Stimulated activated CD8-positive, alpha-beta memory T cell treated with anti-CD3 and anti-CD28 coated beads, Interleukin-15, amount 100 ng/mL, for 4 hours (primary cell): ENCODE measurements around the gene UQCC5.

Experiments used
- DNase-seq, 2 donors: peaks; one replicate each; pipeline ENCODE4 v3.0.0-alpha.2; 2020; ENCODE audit warnings: low read depth in 2 of 2

The UQCC5 gene

DNA sequence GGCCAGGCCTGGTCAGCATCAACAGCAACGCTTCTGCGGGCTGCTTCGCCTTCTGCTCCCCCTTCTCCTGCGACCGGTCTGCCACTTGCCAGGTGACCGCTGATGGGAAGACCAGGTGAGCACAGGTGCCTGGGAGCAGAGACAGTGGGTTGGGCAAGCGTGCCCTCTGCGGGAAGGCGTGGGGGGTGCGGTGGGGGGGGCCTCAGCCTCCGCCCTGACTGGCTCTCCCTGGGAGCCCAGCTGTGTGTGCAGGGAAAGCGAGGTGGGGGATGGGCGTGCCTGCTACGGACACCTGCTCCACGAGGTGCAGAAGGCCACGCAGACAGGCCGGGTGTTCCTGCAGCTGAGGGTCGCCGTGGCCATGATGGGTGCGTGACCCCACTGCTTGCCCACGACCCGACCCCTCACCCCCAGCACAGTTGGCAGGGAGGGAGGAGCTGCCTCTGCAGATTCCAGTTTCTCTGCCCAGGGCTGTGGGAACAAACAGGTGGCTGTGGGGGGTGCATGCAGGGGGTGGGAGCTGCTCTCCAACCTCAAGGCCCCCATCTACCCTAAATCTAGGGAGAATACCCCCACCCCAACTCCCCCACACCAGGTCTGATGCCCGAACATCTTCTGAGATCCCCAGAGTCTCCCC, 32.5 kb upstream of the UQCC5 start:
- DNase-seq: no peak

DNA sequence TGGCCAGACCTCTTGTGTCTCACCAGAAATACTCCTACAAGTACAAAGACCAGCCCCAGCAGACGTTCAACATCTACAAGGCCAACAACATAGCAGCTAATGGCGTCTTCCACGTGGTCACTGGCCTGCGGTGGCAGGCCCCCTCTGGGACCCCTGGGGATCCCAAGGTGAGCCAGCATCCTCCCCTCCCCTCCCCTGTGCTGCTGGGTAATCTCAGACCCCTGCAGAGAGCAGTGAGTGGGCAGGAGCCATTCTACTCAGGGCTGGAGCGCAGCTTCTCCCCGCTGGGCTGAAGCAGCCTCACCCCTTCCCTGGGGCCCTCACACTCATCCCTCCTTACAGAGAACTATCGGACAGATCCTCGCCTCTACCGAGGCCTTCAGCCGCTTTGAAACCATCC, 31.4 kb upstream of the UQCC5 start:
- no peak for DNase-seq

DNA sequence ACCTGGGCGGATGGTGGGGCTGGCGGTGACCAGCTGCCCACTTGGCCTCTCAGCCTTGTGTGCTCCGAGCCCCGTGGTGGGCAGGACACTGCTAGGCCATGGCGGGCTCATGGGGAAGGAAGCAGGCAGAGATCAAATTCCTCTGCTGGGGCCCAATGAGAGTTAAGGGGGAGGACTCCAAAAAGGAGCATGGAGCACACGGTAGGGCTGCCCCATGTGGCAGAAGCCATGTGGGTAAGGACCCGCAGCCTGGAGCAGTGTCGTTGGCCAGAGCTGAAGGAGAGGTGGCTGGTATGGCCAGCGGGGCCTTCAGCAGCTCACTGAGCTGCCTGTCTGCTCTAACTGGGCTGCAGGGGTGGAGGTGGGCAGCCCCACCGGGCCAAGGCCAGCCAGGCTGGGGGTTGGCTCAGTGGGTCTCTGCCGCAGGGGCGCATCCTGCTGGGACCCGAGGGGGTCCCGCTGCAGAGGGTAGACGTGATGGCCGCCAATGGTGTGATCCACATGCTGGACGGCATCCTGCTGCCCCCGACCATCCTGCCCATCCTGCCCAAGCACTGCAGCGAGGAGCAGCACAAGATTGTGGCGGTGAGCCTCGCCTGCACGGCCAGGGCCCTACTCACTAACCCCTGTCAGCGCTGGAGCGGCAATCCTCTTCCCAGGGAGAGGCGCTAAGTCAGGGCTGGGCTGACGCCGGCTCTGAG, 30.0 kb upstream of the UQCC5 start:
- DNase-seq: no peak

DNA sequence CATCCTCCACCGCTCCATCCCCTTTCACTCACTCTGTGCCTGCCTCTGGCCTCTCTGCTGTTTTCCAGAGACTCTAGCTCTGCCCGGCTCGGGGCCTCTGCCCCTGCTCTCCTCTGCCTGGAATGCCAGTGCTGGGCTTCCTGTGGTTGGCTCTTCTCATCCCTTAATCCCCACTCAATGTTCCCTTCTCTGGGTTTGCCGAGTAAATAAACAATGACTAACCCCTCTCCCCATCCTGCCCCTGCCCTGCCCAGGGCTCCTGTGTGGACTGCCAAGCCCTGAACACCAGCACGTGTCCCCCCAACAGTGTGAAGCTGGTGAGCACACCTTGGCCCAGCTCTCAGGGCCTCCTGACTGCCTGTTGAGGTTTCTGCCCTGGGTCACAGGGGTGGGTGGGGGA, 29.0 kb upstream of the UQCC5 start:
- no peak for DNase-seq

DNA sequence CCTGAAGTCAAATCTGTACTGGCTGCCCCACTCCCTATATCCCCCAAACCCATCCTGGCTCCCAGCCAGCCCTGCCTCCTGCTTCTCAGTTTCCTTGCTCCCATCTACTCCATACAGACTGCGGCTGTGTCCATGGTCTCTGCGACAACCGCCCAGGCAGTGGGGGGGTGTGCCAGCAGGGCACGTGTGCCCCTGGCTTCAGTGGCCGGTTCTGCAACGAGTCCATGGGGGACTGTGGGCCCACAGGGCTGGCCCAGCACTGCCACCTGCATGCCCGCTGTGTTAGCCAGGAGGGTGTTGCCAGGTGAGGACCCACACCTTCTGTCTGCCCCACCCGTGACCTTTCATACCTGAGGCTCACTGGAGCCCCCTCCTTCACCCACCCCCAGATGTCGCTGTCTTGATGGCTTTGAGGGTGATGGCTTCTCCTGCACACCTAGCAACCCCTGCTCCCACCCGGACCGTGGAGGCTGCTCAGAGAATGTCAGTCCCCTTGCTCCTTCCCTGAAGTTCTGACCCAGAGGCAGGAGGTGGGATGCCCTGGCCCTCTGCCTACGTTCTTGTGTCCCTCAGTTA, 26.6 kb upstream of the UQCC5 start:
- DNase-seq: no peak

DNA sequence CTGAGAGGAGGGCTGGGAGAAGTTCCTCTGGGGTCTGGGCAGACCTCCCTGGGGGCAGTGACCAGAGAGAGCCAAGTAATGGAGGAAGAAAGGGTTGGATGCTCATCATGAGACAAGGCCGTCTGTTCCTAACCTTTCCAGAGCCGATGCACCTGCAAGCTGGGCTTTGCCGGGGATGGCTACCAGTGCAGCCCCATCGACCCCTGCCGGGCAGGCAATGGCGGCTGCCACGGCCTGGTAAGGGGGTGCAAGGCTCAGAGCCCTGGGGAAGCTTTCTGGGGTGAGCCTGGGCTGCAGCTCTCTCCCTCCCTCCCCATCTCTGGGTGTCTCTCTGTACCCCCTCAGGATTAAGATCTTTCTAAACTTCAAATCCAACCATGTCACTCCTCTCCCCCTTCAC, 24.9 kb upstream of the UQCC5 start:
- DNase-seq: no peak

DNA sequence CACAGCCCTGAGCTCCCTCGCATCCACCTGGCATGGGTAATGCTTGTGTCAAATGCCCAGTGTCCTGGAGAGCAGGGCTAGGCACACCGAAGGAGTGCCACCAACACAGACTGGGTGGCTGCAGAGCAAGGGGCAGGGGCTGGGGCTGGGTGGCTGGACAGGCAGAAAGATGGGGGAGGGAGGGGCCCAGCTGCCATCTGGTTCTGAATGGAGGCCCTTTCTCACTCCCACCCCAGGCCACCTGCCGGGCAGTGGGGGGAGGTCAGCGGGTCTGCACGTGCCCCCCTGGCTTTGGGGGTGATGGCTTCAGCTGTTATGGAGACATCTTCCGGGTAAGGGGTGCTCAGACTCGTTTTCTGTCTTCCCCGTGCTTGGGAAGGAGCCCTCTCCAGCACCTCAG, 24.3 kb upstream of the UQCC5 start:
- no peak for DNase-seq

DNA sequence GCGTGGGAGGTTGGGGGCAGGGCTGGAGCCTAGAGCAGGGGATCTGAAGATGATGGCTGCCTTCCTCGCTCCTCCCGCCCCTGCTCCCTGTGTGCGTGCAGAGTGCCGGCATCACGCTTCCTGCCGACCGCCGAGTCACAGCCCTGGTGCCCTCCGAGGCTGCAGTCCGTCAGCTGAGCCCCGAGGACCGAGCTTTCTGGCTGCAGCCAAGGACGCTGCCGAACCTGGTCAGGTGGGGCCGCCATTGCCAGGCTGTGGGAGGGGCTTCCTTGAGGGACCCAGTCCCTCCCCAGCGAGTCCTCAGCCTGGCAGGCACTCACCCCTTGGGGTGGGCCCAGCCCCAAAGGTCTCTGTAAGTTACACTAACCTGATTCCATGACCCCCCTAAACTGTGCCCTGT, 23.7 kb upstream of the UQCC5 start:
- DNase-seq: no peak

DNA sequence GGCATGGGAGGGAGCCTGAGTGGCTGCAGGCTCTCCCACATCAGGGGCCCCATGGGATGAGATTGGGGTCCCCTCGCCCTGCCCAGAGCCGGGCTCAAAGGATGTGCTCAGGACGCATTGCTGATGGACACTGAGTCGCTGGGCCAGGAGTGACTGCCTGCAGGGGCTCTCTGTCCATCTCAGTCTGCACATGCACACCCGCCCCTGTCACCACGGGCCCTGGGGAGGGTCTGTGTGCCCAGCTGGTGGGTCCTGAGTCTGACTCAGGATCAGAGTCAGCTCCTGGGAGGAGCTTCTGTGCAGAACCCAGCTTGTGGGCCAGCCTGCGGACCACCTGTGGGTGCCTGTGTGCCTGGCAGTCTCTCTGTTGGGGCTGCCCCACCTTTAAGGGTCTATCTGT, 23.1 kb upstream of the UQCC5 start:
- no peak for DNase-seq

DNA sequence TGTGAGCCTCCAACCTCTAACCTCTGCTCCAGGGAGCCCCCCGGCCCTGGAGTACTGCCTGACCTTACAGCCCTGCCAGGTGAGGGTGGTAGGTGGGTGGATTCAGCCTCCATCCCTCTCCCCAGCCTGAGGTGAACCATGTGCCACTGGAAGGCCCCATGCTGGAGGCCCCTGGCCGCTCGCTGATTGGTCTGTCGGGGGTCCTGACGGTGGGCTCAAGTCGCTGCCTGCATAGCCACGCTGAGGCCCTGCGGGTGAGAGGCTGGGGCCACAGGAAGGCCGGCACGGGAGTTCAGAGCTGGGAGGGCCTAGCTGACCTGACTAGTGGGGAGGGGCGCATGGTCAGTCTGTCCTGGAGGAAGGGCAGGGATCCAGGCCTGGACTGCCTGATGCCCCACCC, 21.8 kb upstream of the UQCC5 start:
- DNase-seq: no peak

DNA sequence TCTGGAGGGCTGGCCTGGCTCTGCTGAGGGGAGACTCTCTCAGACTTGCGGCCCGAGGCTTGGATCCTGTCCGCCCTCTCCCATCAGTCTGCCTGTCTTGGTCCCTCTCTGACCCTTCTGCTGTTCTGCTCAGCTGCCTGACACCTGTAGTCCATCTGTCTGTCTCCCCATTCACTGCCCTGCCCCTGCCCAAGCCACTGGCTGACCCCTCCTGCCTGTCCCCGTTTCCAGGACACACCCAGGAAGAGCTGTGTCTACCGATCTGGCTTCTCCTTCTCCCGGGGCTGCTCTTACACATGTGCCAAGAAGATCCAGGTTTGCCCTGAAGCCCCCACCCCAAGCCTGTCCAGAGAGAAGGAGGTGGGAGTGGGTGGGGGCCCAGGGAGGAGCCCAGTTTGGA, 21.2 kb upstream of the UQCC5 start:
- DNase-seq: no peak

DNA sequence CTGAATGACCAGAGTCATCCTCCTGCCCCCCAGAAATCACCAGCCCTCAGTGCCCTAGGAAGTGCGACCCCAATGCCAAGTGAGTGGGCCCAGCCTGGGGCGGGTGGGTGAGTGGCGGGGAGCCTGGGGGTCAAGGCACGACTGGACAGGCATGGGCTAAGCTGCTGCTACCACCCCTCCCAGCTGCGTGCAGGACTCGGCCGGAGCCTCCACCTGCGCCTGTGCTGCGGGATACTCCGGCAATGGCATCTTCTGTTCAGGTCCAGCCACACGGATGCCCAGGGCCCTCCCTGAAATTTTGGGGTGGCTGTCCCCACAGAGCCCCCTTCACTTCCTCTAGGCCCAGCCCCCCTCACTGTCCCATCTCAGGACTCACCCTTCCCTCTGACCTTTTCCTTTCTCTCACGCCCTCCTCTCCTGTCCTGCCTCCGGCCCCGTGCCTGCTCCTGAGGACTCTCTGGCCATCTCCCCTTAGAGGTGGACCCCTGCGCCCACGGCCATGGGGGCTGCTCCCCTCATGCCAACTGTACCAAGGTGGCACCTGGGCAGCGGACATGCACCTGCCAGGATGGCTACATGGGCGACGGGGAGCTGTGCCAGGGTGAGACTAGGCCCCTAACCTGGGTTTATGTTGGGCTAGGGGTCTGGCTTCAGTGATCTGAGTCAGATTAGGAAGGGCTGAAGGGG, 19.8 kb upstream of the UQCC5 start:
- no peak for DNase-seq

DNA sequence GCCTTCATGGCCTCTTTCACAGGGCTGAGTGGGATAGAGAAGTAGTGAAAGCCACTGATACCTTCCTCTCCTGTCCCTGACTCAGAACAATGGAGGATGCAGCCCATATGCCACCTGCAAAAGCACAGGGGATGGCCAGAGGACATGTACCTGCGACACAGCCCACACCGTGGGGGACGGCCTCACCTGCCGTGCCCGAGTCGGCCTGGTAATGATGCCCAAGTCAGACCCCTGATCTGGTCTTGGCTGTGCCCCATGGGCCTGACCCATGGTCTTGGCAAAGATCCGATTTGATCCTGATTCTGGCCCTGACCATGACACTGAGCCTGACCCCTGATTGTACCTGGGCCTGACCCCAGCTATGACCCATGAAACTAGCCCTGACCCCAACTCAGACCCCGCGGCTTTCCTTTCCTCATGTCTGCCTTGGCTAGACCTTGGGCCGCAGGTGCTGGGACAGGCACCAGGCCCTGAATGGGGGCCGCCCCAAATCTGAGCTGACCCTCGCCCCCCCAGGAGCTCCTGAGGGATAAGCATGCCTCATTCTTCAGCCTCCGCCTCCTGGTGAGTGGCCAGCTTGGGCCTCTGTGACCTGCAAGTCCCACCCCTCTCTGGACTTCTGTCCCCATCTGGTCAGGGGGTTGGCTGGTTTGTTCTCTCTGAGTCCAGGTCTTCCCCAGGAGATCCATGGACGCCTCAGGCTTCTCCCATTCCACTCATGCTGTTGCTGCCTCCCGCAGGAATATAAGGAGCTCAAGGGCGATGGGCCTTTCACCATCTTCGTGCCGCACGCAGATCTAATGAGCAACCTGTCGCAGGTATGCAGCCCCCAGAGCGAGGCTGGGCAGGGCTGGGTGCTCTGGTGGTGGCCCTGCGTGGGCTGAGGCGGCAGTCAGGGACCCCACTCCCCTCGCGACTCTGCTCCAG, 18.3 kb upstream of the UQCC5 start:
- no peak for DNase-seq

DNA sequence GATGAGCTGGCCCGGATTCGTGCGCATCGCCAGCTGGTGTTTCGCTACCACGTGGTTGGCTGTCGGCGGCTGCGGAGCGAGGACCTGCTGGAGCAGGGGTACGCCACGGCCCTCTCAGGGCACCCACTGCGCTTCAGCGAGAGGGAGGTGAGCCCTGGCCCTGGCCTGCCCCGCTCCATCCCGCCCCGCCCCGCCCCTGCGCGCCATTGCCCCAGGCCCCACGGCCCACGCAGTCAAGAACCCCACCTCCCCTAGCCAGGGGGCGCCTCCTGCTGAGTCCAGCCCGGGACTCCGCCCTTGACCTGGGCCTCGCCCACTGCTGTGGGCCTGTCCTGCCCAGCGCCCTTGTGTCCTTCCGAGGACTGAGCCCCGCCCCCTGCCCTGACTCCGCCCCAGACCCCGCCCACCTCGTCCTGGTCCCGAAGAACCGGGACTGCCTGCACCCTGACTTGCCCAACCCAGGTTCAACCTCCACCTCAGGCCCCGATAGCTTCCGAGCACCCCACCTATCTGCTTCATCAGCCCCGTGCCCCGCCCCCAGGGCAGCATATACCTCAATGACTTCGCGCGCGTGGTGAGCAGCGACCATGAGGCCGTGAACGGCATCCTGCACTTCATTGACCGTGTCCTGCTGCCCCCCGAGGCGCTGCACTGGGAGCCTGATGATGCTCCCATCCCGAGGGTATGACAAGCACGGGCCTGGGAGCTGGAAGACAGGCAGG, 17.5 kb upstream of the UQCC5 start:
- DNase-seq: no peak

DNA sequence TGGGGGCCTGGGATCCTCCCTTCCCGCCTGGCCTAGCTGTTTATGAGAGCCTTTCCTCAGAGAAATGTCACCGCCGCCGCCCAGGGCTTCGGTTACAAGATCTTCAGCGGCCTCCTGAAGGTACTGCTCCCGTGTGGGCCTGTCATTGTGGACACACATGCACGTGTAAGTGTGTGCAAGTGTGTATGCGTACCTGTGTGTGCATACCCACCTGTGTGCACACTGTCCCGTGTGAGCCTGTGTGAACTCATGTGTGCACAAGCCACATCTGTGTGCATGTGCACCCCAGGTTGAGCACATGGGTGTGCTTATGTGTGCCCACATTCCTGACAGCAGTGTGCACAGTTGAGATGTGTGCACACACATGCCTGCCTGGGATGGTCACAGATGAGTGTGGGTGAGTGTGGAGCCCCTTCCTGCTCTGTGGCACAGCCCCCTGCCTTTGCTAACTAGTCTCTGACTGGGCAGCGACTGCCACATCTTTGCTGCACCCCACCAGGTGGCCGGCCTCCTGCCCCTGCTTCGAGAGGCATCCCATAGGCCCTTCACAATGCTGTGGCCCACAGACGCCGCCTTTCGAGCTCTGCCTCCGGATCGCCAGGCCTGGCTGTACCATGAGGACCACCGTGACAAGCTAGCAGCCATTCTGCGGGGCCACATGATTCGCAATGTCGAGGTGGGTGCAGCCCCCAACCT, 16.8 kb upstream of the UQCC5 start:
- no peak for DNase-seq

DNA sequence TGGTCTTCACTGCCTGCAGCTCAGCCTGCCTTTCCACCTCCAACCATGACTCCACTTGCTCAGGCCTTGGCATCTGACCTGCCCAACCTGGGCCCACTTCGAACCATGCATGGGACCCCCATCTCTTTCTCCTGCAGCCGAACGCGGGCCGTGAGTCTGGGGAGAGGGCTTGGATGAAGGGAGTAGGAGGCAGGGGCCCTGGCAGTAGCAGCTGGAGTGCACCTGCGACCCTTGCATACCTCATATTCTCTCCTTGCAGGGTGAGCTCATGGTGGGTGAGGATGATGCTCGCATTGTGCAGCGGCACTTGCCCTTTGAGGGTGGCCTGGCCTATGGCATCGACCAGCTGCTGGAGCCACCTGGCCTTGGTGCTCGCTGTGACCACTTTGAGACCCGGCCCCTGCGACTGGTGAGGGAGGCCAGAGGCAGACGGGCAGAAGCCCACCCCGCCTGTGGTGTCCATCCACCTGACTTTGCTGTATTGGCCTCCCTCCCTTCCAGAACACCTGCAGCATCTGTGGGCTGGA, 16.2 kb upstream of the UQCC5 start:
- DNase-seq: no peak

DNA sequence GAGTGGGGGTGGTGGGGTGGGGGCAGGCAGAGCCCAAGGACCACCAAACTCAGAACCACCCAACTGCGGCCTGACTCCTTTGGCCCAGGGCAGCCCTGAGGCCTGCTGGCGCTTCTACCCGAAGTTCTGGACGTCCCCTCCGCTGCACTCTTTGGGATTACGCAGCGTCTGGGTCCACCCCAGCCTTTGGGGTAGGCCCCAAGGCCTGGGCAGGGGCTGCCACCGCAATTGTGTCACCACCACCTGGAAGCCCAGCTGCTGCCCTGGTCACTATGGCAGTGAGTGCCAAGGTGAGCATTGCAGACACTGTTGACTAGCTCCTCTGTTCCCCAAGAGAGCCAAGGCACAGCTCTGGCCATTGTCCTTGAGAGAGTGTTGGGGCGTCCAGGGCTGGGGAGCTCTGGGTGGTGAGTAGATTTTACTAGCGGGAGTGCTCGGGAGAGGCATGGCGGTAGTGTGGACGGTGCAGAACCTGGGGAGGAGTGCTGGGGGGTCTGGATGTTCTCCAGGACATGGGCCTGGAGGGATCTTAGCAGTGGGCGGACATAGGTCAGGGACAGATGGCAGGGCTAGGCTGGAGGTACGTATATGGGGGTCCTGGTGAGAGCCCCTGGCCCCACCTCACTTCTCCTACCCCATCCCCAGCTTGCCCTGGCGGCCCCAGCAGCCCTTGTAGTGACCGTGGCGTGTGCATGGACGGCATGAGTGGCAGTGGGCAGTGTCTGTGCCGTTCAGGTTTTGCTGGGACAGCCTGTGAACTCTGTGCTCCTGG, 15.5 kb upstream of the UQCC5 start:
- no peak for DNase-seq

DNA sequence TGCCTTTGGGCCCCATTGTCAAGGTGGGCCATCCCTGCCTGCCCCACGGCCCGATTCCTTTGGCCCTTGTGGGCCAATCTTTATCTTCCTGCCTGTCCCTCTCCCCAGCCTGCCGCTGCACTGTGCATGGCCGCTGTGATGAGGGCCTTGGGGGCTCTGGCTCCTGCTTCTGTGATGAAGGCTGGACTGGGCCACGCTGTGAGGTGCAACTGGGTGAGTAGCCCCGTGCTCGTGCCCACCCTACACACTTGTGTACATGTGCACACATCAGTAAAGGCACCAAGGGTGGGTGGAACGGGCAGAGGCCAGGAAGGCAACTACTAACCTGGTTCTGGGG, 14.9 kb upstream of the UQCC5 start:
- no peak for DNase-seq

DNA sequence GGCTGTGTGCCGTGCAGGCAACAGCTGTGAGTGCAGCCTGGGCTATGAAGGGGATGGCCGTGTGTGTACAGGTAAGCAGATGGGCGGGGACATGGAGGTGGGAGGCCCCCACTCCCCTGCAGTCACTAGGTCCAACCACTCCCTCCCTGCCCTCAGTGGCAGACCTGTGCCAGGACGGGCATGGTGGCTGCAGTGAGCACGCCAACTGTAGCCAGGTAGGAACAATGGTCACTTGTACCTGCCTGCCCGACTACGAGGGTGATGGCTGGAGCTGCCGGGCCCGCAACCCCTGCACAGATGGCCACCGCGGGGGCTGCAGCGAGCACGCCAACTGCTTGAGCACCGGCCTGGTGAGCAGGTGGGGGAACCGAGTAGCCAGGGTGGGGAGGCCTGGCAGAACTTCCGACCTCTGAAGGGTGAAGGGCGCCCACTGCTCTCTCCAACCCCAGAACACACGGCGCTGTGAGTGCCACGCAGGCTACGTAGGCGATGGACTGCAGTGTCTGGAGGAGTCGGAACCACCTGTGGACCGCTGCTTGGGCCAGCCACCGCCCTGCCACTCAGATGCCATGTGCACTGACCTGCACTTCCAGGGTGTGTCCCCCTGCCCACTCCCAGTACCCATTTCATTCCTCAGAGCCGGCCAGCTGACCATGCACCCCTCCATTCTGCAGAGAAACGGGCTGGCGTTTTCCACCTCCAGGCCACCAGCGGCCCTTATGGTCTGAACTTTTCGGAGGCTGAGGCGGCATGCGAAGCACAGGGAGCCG, 14.3 kb upstream of the UQCC5 start:
- DNase-seq: no peak
